NB4 (cell line): ENCODE results near the gene ST7L.

ENCODE experiments used
- POLR2A ChIP-seq: IDR thresholded peaks from 2 replicates; pipeline ENCODE4 v1.6.1; 2011; ENCODE audit warnings: mild to moderate bottlenecking; ENCODE audit not compliant: insufficient read length; ENCODE audit errors: extremely low read depth
- TF ChIP-seq, protein P1 (sequence below): IDR thresholded peaks from one replicate; pipeline ENCODE4 v1.5.1; 2012; ENCODE audit warnings: low read depth, low read length

DNA sequence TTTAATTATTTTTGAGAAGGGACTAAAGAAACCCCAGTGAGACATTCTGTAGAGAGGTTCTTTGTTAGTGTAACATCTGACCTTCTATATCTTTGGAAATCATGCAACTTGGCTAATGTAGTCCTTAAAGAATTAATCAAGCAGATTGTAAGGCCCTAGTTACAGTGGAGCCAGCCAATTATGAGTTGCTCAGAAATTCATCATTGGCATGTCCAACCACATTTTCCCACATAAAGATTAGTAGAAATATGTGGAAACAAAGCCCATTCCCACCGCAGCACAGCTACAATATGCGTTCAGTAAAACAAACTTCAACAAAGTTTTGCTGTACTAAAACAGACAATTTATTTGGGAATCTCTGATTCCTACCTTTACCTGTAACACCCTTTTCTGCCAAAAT lies 82.4 kb downstream of the ST7L start:
- no peak for TF ChIP-seq POLR2A
- TF ChIP-seq, protein P1, sequence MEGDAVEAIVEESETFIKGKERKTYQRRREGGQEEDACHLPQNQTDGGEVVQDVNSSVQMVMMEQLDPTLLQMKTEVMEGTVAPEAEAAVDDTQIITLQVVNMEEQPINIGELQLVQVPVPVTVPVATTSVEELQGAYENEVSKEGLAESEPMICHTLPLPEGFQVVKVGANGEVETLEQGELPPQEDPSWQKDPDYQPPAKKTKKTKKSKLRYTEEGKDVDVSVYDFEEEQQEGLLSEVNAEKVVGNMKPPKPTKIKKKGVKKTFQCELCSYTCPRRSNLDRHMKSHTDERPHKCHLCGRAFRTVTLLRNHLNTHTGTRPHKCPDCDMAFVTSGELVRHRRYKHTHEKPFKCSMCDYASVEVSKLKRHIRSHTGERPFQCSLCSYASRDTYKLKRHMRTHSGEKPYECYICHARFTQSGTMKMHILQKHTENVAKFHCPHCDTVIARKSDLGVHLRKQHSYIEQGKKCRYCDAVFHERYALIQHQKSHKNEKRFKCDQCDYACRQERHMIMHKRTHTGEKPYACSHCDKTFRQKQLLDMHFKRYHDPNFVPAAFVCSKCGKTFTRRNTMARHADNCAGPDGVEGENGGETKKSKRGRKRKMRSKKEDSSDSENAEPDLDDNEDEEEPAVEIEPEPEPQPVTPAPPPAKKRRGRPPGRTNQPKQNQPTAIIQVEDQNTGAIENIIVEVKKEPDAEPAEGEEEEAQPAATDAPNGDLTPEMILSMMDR: no peak
